ENCODE measurements around the gene SPACA5.
"Not testable (repeated sequence)": the region's sequence is repeated elsewhere in the genome, so short reads cannot be mapped to it uniquely, and the experiment has no call there.

DNA sequence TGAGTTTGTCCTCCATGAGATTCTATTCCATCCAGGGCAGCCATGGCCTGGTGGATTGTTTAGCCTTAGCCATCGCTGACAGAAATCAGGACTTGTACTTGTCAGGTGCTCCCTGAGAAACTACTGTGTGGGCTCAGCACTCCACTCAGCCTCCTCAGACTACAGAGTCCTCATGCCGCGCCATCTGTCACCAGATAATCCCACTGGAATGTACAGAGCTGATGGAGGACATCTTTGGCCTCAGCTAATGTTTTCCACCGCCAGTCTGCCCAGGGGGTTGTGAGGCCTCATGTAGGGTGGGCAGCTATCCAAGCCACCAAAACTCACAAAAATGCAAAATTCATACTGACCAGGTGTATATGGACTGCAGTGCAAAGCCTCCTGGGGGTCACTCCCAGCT lies 48.6 kb upstream of the SPACA5 start:
- TF ChIP-seq POLR2A, POLR2AphosphoS5 (IDR thresholded peaks at IDR 0.05): not testable (repeated sequence)
